Measurements from ENCODE around the gene SYCP2.

The SYCP2 gene

DNA sequence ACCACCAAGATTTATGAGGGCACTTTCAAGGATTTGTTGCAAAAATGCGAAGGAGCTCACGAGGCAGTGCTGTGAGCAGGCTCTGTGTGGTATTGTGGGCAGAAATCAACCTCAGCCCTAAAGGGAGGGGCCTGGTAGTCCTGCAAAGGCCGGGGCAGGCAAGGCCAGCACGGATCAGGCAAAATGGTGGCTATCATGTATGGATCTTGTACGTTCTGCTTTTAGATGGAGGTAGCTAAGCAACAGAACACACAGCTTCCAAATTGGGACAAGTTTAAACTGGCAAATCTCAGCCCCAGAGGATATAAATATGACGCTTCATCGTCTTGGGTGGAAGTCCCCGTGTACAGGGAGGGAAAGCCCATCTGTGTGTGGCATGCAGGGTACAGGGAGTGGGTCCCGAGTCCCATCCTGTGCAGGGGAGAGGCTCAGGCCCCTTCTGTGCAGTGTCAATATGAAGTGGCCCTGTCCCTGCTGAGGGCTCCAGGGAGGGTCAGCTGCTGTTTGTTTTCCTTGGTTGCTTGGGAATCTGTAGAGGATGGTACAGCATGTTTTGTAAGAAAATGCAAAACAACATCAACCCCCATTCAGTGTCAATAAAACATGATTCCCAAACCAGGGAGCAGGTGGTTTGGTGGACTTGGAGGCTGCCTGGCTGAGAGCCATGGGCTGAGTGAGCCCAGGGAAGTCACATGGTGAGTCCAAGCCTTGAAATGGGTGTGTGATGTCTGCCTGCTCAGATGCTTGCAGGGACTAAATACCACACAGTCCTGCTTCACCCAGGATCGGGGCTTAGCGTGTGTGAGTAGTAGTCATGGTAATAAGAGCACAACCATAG lies 113.0 kb downstream of the SYCP2 start:
- no peak for DNase-seq

DNA sequence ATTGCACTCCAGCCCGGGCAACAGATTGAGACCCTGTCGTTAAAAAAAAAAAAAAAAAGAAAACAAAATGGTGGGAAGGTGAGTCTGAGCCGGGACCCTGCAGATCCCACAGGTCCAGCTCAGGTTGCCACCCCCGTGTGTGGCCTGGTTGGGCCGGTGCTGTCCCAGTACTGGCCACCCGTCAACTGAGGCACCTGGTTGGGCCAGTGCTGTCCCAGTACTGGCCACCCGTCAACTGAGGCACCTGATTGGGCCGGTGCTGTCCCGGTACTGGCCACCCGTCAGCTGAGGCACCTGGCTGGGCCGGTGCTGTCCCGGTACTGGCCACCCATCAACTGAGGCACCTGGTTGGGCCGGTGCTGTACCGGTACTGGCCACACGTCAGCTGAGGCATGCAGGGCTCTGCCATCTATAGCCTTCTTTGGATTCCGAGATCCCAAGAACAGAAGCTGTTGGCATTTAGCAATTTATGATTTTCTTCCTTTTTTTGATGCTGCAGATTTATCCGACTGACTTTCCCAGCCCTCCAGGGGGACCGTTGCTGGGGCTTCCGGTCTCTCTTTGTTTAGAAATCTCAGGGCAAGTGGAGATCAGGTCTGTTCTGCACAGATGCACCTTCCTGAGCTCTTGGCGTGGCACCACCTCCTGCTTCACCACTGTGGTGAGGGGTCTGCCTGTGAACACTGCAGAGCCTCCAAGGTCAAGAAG lies 113.8 kb downstream of the SYCP2 start:
- no peak for DNase-seq

- DNase-seq: no peak
Observed at GRCh38 chr20:59818911-59819310, 114.5 kb downstream of the SYCP2 start.

DNA sequence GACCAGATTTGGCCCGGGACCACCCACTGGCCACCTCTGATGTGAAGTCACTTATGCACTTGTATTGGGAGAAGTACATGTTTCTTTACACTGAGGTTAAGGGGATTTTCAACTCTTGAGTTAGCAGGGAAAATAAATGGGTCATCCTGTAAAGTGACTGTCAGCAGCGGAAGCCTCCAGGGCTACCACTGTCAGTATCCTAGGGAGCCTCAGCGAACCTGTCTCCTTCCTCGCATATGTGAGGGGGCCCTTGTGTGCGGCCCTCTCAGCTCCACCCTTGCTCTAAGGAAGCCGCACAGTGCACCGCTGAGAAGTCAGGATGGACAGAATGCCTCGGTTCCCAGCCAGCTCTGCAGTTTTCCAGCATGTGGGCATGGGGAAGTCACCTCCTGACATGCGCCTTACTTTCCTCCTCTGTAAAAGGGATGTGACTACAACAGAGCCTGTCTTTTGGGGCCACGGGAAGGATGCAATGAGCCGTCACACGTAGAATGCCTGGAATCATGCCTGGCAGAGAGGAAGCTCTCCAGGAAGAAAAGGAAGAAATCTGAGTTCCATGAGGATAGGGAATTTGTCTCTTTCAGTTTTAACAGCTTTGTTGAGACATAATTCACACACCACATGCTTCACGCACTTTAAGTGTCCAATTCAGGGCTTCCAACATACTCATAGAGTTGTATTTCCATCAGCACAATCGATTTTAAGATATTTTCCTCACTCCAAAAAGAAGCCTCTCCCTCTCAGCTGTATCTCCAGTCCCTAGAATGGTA lies 115.4 kb downstream of the SYCP2 start:
- DNase-seq: no peak

- no peak for DNase-seq
Observed at GRCh38 chr20:59817406-59817805, 116.0 kb downstream of the SYCP2 start.

- no peak for DNase-seq
Observed at GRCh38 chr20:59816146-59816738, 117.2 kb downstream of the SYCP2 start.

GRCh38 chr20:59814840-59815340 lies 118.5 kb downstream of the SYCP2 start:
- no peak for DNase-seq

DNA sequence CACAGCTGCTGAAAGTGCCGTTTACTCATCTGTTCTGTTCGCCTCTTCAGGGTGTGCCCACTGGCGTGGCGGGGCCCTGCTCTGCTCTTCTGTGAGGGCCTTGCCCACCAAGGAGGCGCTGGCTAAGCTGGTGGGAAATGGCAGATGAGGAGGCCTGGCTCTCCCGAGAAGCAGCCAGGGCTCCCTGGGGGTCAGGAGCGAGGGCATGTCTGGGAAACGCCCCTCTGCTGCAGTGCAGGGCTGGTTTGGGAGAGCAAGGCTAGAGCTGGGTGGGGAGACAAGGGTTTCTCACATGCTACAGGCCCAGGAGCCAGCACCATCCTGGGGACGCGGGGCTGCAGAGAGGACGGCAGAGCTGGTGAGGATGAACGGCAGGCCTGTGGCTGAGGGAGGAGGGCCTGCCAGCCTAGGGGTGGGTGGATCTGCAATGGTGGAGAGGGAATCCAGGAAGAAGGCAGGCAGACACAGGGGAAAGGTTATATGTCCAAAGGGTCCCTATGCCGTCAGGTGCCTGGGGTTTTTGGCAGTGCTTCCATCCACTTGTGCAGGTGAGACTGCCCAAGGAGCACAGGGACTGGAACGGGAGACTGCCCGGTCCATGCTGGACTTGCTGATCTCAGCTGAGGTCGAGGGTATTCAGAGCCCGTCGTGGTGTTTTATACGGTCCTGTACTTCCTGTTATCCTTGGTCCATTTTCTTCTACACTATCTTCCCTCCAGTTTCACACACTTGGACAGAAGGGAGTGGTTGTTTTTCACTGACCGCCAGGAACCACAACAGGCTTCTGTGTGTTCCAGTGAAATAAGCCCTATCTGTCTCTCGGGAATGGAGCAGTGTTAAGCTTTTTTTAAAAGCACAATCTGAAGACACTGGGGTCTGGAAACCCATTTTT lies 119.2 kb downstream of the SYCP2 start:
- DNase-seq: no peak
